ENCODE data around the gene KCTD17. TPM values are rescaled to one million over a fixed set of nuclear protein-coding genes. Genes with fewer than 3 reads are reported as not detected.

KCTD17 gene
- total RNA-seq, 1 donor from 2014 or later, result 63.2 TPM

GRCh38 chr22:37039466-37039865 lies 12.1 kb upstream of the KCTD17 start:
- H3K9me3 Mint-ChIP-seq, result no peaks in the 10 kb centered on the region
- no peak overlapping the region for H3K27ac Mint-ChIP-seq
- no peaks in the 10 kb centered on the region for H3K36me3 Mint-ChIP-seq (ENCODE audit: low read depth)
- DNase-seq, result no peak
- intact Hi-C loops (cut with micrococcal nuclease), result no loop called here
- peaks cover 17% of the 10 kb centered on the region for H3K4me1 Mint-ChIP-seq
- H3K4me3 Mint-ChIP-seq, result no peak overlapping the region
- H3K27me3 Mint-ChIP-seq, result peaks cover 15% of the 10 kb centered on the region

- Mint-ChIP-seq H3K36me3 (ENCODE audit: low read depth) (no peaks in the 10 kb centered on the region), H3K27me3 (no peaks in the 10 kb centered on the region), H3K27ac (no peak overlapping the region), H3K4me1 (peaks cover 25% of the 10 kb centered on the region), H3K4me3 (no peak overlapping the region), H3K9me3 (no peaks in the 10 kb centered on the region)
- intact Hi-C loops (cut with micrococcal nuclease), result loop anchor here (10.0 kb wide), 2 partner anchors 151 to 499 kb away; no protein-coding TSS in a partner anchor
- no peak for DNase-seq
These were observed 8.2 kb upstream of the KCTD17 start for GRCh38 chr22:37043209-37043827.

GRCh38 chr22:37043828-37044538 lies 7.6 kb upstream of the KCTD17 start:
- no peaks in the 10 kb centered on the region for H3K27me3 Mint-ChIP-seq
- DNase-seq, result peak; percentile 86
- H3K27ac Mint-ChIP-seq, result no peak overlapping the region
- no peak overlapping the region for H3K4me3 Mint-ChIP-seq
- peaks cover 25% of the 10 kb centered on the region for H3K4me1 Mint-ChIP-seq
- no peaks in the 10 kb centered on the region for H3K9me3 Mint-ChIP-seq
- intact Hi-C loops (cut with micrococcal nuclease), result loop anchor here (2.0 to 10.0 kb wide), 3 partner anchors 151 to 499 kb away; no protein-coding TSS in a partner anchor
- no peaks in the 10 kb centered on the region for H3K36me3 Mint-ChIP-seq (ENCODE audit: low read depth)

- DNase-seq, result no peak
- Mint-ChIP-seq H3K27me3 (no peaks in the 10 kb centered on the region), H3K36me3 (ENCODE audit: low read depth) (no peaks in the 10 kb centered on the region), H3K4me3 (no peak overlapping the region), H3K27ac (no peak overlapping the region), H3K9me3 (no peaks in the 10 kb centered on the region), H3K4me1 (peaks cover 25% of the 10 kb centered on the region)
- intact Hi-C loops (cut with micrococcal nuclease), result loop anchor here (2.0 to 10.0 kb wide), 3 partner anchors 150 to 500 kb away; no protein-coding TSS in a partner anchor
These were observed 6.6 kb upstream of the KCTD17 start for GRCh38 chr22:37044634-37045625.

- no peaks in the 10 kb centered on the region for H3K36me3 Mint-ChIP-seq (ENCODE audit: low read depth)
- H3K4me3 Mint-ChIP-seq, result no peak overlapping the region
- H3K27ac Mint-ChIP-seq, result no peak overlapping the region
- peak; percentile 70 for DNase-seq
- no peaks in the 10 kb centered on the region for H3K27me3 Mint-ChIP-seq
- intact Hi-C loops (cut with micrococcal nuclease), result loop anchor here (2.0 to 10.0 kb wide), 3 partner anchors 149 to 501 kb away; no protein-coding TSS in a partner anchor
- no peaks in the 10 kb centered on the region for H3K9me3 Mint-ChIP-seq
- H3K4me1 Mint-ChIP-seq, result peaks cover 18% of the 10 kb centered on the region
These were observed 5.6 kb upstream of the KCTD17 start for GRCh38 chr22:37045958-37046357.

GRCh38 chr22:37046589-37046988 lies 5.0 kb upstream of the KCTD17 start:
- DNase-seq, result no peak
- Mint-ChIP-seq H3K4me1 (peaks cover 15% of the 10 kb centered on the region), H3K27ac (peak overlapping the region; percentile 25), H3K9me3 (no peaks in the 10 kb centered on the region), H3K4me3 (no peak overlapping the region), H3K36me3 (ENCODE audit: low read depth) (no peaks in the 10 kb centered on the region), H3K27me3 (no peaks in the 10 kb centered on the region)
- intact Hi-C loops (cut with micrococcal nuclease), result loop anchor here (10.0 kb wide), 2 partner anchors 148 to 502 kb away; no protein-coding TSS in a partner anchor

GRCh38 chr22:37047006-37047405 lies 4.5 kb upstream of the KCTD17 start:
- intact Hi-C loops (cut with micrococcal nuclease), result loop anchor here (10.0 kb wide), 2 partner anchors 148 to 502 kb away; no protein-coding TSS in a partner anchor
- DNase-seq, result no peak
- Mint-ChIP-seq H3K4me1 (peaks cover 13% of the 10 kb centered on the region), H3K4me3 (no peak overlapping the region), H3K27me3 (no peaks in the 10 kb centered on the region), H3K9me3 (no peaks in the 10 kb centered on the region), H3K36me3 (ENCODE audit: low read depth) (no peaks in the 10 kb centered on the region), H3K27ac (no peak overlapping the region)

- no peak for DNase-seq
- no peaks in the 10 kb centered on the region for H3K9me3 Mint-ChIP-seq
- H3K36me3 Mint-ChIP-seq (ENCODE audit: low read depth), result peaks cover under 1% of the 10 kb centered on the region
- no peak overlapping the region for H3K4me3 Mint-ChIP-seq
- H3K27me3 Mint-ChIP-seq, result no peaks in the 10 kb centered on the region
- intact Hi-C loops (cut with micrococcal nuclease), result loop anchor here (10.0 kb wide), 2 partner anchors 147 to 503 kb away; no protein-coding TSS in a partner anchor
- peak overlapping the region; percentile 26 for H3K27ac Mint-ChIP-seq
- H3K4me1 Mint-ChIP-seq, result peaks cover 17% of the 10 kb centered on the region
These were observed 3.4 kb upstream of the KCTD17 start for GRCh38 chr22:37048133-37048532.

GRCh38 chr22:37049224-37049623 lies 2.3 kb upstream of the KCTD17 start:
- no peaks in the 10 kb centered on the region for H3K27me3 Mint-ChIP-seq
- H3K27ac Mint-ChIP-seq, result no peak overlapping the region
- no peak overlapping the region for H3K4me3 Mint-ChIP-seq
- peaks cover 20% of the 10 kb centered on the region for H3K4me1 Mint-ChIP-seq
- DNase-seq, result no peak
- peaks cover 4% of the 10 kb centered on the region for H3K36me3 Mint-ChIP-seq (ENCODE audit: low read depth)
- H3K9me3 Mint-ChIP-seq, result no peaks in the 10 kb centered on the region
- intact Hi-C loops (cut with micrococcal nuclease), result loop anchor here (10.0 kb wide), 2 partner anchors 146 to 504 kb away; no protein-coding TSS in a partner anchor

- H3K4me1 Mint-ChIP-seq, result peaks cover 14% of the 10 kb centered on the region
- H3K27me3 Mint-ChIP-seq, result no peaks in the 10 kb centered on the region
- peaks cover 13% of the 10 kb centered on the region for H3K36me3 Mint-ChIP-seq (ENCODE audit: low read depth)
- no peak overlapping the region for H3K27ac Mint-ChIP-seq
- no peaks in the 10 kb centered on the region for H3K9me3 Mint-ChIP-seq
- intact Hi-C loops (cut with micrococcal nuclease), result no loop called here
- no peak for DNase-seq
- peak overlapping the region; percentile 90 for H3K4me3 Mint-ChIP-seq
These were observed 629 bp upstream of the KCTD17 start for GRCh38 chr22:37050913-37051312.

- intact Hi-C loops (cut with micrococcal nuclease), result no loop called here
- peak overlapping the region; percentile 78 for H3K27ac Mint-ChIP-seq
- H3K36me3 Mint-ChIP-seq (ENCODE audit: low read depth), result peaks cover 21% of the 10 kb centered on the region
- H3K27me3 Mint-ChIP-seq, result no peaks in the 10 kb centered on the region
- DNase-seq, result no peak
- H3K4me1 Mint-ChIP-seq, result peaks cover 12% of the 10 kb centered on the region
- no peaks in the 10 kb centered on the region for H3K9me3 Mint-ChIP-seq
- peak overlapping the region; percentile 90 for H3K4me3 Mint-ChIP-seq
These were observed 1.1 kb downstream of the KCTD17 start for GRCh38 chr22:37052386-37053309.

GRCh38 chr22:37053310-37054055 lies 1.9 kb downstream of the KCTD17 start:
- DNase-seq, result no peak
- Mint-ChIP-seq H3K27me3 (no peaks in the 10 kb centered on the region), H3K4me1 (peaks cover 12% of the 10 kb centered on the region), H3K9me3 (no peaks in the 10 kb centered on the region), H3K4me3 (no peak overlapping the region), H3K27ac (no peak overlapping the region), H3K36me3 (ENCODE audit: low read depth) (peaks cover 25% of the 10 kb centered on the region)
- intact Hi-C loops (cut with micrococcal nuclease), result no loop called here

Data from activated CD4-positive, alpha-beta T cell treated with anti-CD3 and anti-CD28 coated beads, Interleukin-2, amount 10 ng/mL, durations not matched to agents 24 days and 14 days (primary cell).